Left lung (tissue), 10 donors: Measurements from ENCODE around the gene RBP7. TPM values are rescaled to one million over a fixed set of nuclear protein-coding genes. Genes with fewer than 3 reads are reported as not detected.
A peak's percentile ranks its signal among the peaks of the same experiment; 100 is the strongest.

Experiments used
- ATAC-seq: fragments of 200-7000 bp; cut with Tn5 transposase; one replicate; pipeline ENCODE4 v1.9.1; 2020; ENCODE audit warnings: moderate library complexity
- DNase-seq, 4 donors: peaks; one replicate each; pipeline ENCODE4 v3.0.0-alpha.2; 2013 to 2020
- H3K27ac ChIP-seq, 2 donors: fragments of 200-600 bp; sonication (generic) in 1 of 2; one replicate each; pipeline versions ENCODE4 v1.5.0 to v1.8.0; 2020 to 2021
- H3K27me3 ChIP-seq, 2 donors: fragments of 200-600 bp; sonication (generic) in 1 of 2; one replicate each; pipeline versions ENCODE4 v1.5.0 to v1.8.0; 2020 to 2021
- H3K36me3 ChIP-seq, 2 donors: fragments of 200-600 bp; sonication (generic) in 1 of 2; one replicate each; pipeline versions ENCODE4 v1.5.0 to v1.8.0; 2020 to 2021
- H3K4me1 ChIP-seq, 2 donors: fragments of 200-600 bp; one replicate each; pipeline ENCODE4 v1.8.0; 2021
- H3K4me3 ChIP-seq, 2 donors: fragments of 200-600 bp; sonication (generic) in 1 of 2; one replicate each; pipeline versions ENCODE4 v1.5.0 to v1.8.0; 2020 to 2021; ENCODE audit warnings: mild to moderate bottlenecking in 1 of 2
- H3K9me3 ChIP-seq, 2 donors: fragments of 200-600 bp; sonication (generic) in 1 of 2; one replicate each; pipeline versions ENCODE4 v1.5.0 to v1.8.0; 2020 to 2021
- intact Hi-C, 2 donors: fragments of 100-400 bp; cut with DNase I; formaldehyde crosslinking; loops; one replicate each; pipeline versions ENCODE4 v1.11.2 to v1.14.2; 2022
- microRNA-seq, 2 donors: library from miRNA; unstranded; fragments of <30 nt; microRNA quantifications; one replicate each; pipeline ENCODE4, GENCODE V29; 2019
- polyA plus RNA-seq, 6 donors: library from polyadenylated mRNA; unstranded; fragments of 120-200 nt; gene quantifications; one replicate each; pipeline ENCODE4 v1.2.1, GENCODE V29; 2013; ENCODE audit not compliant: insufficient read length in 6 of 6
- total RNA-seq, 2 donors: library from RNA; stranded (reverse); fragmentation: NEBNext Ultra II Directional; extraction: Animal tissue kit (Norgen Biotek cat#: 25700); gene quantifications; one replicate each; pipeline ENCODE4 v1.2.1, GENCODE V29; 2021
- TF ChIP-seq, protein P1 (sequence below), 2 donors: fragments of 200-600 bp; sonication (generic) in 1 of 2; IDR thresholded peaks; one replicate each; pipeline versions ENCODE4 v1.5.0 to v1.8.0; 2021; ENCODE audit warnings: antibody characterized with exemption in 2 of 2
- donor health status: DM: no; HTN: yes; CAD: no.
- donor health status: DM: no; HTN: no; CAD: no.

The RBP7 gene
- total and polyA plus RNA-seq, 8 donors = 0.60 to 4.6 (median 1.3) TPM

DNA sequence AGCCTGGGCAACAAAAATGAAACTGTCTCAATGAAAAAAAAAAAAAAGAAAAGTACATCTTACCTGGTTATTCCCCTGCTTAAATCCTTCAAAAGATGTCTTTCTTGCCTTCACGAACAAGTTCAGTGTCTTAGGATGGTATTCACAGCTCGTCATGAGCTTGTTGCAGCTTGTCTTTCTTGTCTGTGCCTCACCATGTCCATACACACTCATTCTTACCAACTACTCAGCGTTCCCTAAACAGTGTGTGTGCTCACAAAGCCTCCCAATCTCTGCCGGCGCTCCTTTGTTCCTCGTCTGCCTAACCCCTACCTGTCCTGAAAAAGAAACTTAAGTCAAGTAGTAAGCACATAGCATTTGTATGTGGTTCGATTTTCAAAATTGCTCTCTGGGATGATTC is 66.8 kb downstream of the RBP7 start:
- Histone ChIP-seq H3K4me3 (no peak overlapping the region), H3K9me3 (no peaks in the 10 kb centered on the region), H3K4me1 (peaks cover 0 to 44% of the 10 kb centered on the region in 2 donors), H3K27ac (no peak overlapping the region), H3K27me3 (no peaks in the 10 kb centered on the region), H3K36me3 (peaks cover 0 to 9% of the 10 kb centered on the region in 2 donors)
- ATAC-seq (no peak), DNase-seq (no peak)
- intact Hi-C loops = no loop called here
- TF ChIP-seq, protein P1, sequence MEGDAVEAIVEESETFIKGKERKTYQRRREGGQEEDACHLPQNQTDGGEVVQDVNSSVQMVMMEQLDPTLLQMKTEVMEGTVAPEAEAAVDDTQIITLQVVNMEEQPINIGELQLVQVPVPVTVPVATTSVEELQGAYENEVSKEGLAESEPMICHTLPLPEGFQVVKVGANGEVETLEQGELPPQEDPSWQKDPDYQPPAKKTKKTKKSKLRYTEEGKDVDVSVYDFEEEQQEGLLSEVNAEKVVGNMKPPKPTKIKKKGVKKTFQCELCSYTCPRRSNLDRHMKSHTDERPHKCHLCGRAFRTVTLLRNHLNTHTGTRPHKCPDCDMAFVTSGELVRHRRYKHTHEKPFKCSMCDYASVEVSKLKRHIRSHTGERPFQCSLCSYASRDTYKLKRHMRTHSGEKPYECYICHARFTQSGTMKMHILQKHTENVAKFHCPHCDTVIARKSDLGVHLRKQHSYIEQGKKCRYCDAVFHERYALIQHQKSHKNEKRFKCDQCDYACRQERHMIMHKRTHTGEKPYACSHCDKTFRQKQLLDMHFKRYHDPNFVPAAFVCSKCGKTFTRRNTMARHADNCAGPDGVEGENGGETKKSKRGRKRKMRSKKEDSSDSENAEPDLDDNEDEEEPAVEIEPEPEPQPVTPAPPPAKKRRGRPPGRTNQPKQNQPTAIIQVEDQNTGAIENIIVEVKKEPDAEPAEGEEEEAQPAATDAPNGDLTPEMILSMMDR (IDR thresholded peaks at IDR 0.05) = no peak

DNA sequence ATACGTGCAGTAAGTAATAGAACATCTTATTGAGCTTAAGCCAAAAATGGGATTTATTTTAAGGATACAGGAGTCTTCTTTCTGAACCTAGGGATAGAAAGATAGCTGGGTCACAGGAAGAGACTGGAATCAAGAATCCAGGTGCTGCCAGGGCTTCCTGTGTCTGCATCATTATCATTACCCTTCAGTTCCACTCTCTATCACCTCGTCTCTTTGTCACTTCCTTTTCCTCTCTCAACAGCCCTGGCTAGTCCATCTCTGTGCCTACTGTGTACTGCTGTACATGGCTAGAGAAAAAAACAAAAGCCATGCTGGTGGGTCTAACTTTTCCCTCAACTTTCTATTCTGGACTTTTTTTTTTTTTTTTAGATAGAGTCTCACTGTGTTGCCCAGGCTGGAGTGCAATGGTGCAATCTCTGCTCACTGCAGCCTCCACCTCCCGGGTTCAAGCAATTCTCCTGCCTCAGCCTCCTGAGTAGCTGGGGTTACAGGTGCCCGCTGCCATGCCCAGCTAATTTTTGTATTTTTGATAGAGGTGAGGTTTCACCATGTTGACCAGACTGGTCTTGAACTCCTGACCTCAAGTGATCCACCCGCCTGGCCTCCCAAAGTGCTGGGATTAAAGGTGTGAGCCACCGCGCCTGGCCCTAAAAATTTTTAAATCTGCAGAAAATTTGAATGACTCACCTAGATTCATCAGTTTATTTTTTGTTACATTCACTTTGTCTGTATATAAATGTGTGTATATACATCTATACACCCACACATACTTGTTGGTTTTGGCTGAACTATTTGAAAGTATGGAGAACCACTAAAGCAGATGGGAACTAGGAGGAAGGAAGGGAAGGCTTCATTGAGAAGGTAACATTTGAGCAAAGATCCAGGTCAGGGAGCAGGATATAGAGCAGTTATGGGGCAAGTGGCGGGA is 67.7 kb downstream of the RBP7 start:
- TF ChIP-seq, protein P1 (IDR thresholded peaks at IDR 0.05) = no peak
- intact Hi-C loops = no loop called here
- Histone ChIP-seq H3K27me3 (no peaks in the 10 kb centered on the region), H3K4me1 (peaks cover 0 to 44% of the 10 kb centered on the region in 2 donors), H3K36me3 (peaks cover 0 to under 1% of the 10 kb centered on the region in 2 donors), H3K4me3 (no peak overlapping the region), H3K9me3 (no peaks in the 10 kb centered on the region), H3K27ac (no peak overlapping the region)
- DNase-seq = no peak
- no peak for ATAC-seq

DNA sequence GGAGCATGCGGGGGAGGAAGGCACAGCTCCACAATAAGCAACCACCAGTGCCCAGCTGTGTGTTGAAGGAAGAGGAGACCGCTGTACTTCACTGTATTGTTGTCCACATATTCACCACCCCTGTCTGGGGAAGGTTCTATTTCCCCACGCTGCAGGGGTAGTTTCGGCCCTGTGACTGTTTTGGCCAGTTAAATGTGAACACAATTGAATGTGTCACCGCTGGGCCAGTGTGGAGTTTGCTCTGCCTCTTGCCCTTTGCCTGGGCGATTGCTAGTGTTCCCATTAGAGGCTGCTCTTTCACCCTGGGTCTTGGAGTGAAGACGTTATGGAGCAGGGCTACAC is 68.3 kb downstream of the RBP7 start:
- DNase-seq (peak in 1 of 4 donors; percentile 35), ATAC-seq (peak; percentile 38)
- TF ChIP-seq, protein P1 (IDR thresholded peaks at IDR 0.05) = no peak
- Histone ChIP-seq H3K9me3 (no peaks in the 10 kb centered on the region), H3K27me3 (no peaks in the 10 kb centered on the region), H3K27ac (no peak overlapping the region), H3K36me3 (no peaks in the 10 kb centered on the region), H3K4me3 (no peak overlapping the region), H3K4me1 (peaks cover 0 to 44% of the 10 kb centered on the region in 2 donors)
- intact Hi-C loops = no loop called here

Small RNAs within 50 kb of the gene (microRNA-seq; reads per million reads assigned to microRNA genes)
- 0.55 to 0.67 reads per million in 2 donors for gene MIR5697

Other genes starting within 250 kb of the RBP7 start
- gene CLSTN1, start 173.3 kb upstream of the RBP7 start, total RNA-seq = 100 to 1,000 TPM in 1 of 2 donors, 10 to 100 TPM in 1; 73.1 to 106 TPM
- 100 to 1,000 TPM; 102 to 120 (median 110) TPM for gene CLSTN1, start 173.3 kb upstream of the RBP7 start, polyA plus RNA-seq
- 10 to 100 TPM; 30.2 to 40.9 TPM for gene CTNNBIP1, start 87.0 kb upstream of the RBP7 start, total RNA-seq
- 10 to 100 TPM; 41.8 to 57.1 (median 53.3) TPM for gene CTNNBIP1, start 87.0 kb upstream of the RBP7 start, polyA plus RNA-seq
- gene LZIC, start 53.8 kb upstream of the RBP7 start, total RNA-seq = 10 to 100 TPM; 26.6 to 32.0 TPM
- gene LZIC, start 53.8 kb upstream of the RBP7 start, polyA plus RNA-seq = 10 to 100 TPM; 59.9 to 72.8 (median 70.4) TPM
- gene NMNAT1, start 53.8 kb upstream of the RBP7 start, total RNA-seq = 10 to 100 TPM; 11.4 to 11.7 TPM
- 10 to 100 TPM; 15.4 to 19.6 (median 17.3) TPM for gene NMNAT1, start 53.8 kb upstream of the RBP7 start, polyA plus RNA-seq
- 10 to 100 TPM; 38.0 to 44.0 TPM for gene UBE4B, start 35.7 kb downstream of the RBP7 start, total RNA-seq
- 10 to 100 TPM; 46.4 to 54.1 (median 48.5) TPM for gene UBE4B, start 35.7 kb downstream of the RBP7 start, polyA plus RNA-seq
- 10 to 100 TPM; 45.0 to 46.7 TPM for gene KIF1B, start 213.3 kb downstream of the RBP7 start, total RNA-seq
- gene KIF1B, start 213.3 kb downstream of the RBP7 start, polyA plus RNA-seq = 10 to 100 TPM; 36.0 to 41.8 (median 38.5) TPM